ENCODE measurements around the gene ARPC2.
A peak's percentile ranks its signal among the peaks of the same experiment; 100 is the strongest.

The ARPC2 gene

GRCh38 chr2:218217360-218218267 is 625 bp downstream of the ARPC2 start:
- DNase-seq, result peak; percentile 64 to 68

- DNase-seq, result peak; percentile 26 to 67
Measured at GRCh38 chr2:218218268-218219185, 1.5 kb downstream of the ARPC2 start.

DNA sequence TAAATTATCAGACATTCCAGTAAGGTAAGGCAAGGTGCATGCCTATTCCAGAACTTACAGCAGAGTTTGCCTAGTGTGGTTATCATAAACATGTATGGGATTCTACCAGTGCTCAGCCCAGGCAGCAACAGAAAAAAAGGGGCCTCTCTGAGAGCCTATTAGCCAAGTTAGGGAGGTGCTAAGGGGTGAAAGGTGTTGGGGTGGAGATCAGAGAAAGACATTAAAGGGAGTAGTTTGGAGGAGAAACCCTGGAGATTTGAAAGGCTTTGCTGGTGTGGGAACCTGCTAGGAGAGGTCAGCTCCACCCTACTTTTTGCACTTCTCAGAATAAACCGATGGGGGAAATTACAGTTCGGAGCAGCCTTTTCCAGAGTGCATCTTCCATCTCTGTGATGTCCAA is 2.9 kb downstream of the ARPC2 start:
- DNase-seq, result peak in 1 of 2 donors; percentile 35

DNA sequence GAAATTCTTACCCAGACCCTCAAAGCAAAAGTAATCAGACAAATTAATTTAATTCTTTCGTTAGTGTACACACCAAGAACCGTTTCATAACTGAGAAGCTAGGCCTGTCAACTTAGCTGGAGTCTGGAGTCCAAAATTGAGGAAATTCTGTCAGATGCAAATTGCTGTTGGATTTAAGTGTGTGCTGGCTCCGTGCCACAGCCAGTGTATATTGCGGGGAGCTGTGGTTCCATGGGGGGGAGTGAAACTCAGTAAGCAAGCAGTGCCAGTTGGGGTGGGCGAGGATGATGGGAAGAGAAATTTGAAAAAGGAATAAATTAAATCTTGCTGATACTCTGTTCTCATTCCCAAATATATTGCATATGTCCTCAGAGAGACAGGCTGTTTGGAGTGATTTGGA is 4.0 kb downstream of the ARPC2 start:
- DNase-seq, result peak in 1 of 2 donors; percentile 27

GRCh38 chr2:218223046-218223445 is 6.1 kb downstream of the ARPC2 start:
- DNase-seq, result peak in 1 of 2 donors; percentile 35

- no peak for DNase-seq
Measured at GRCh38 chr2:218224186-218224585, 7.2 kb downstream of the ARPC2 start.

DNA sequence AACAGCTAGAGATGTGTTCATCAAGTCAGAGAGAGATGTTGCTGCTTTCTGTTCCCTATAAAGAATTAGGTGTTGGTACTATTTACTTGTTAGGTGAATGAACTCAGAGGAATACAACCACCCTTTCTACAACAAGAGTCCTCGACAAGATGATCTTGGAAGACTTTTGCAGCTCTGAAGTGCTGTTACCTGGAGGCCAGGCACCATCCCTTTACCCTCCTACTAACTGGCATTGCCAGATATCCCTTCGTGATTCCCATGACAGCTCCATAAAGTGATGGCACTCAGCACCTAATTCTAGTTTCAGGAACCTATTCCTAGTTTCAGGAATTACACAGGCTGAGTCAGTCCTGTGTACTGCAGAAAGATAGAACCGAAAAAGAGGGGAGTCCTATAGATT is 9.9 kb downstream of the ARPC2 start:
- no peak for DNase-seq

GRCh38 chr2:218228366-218229090 is 11.5 kb downstream of the ARPC2 start:
- no peak for DNase-seq

DNA sequence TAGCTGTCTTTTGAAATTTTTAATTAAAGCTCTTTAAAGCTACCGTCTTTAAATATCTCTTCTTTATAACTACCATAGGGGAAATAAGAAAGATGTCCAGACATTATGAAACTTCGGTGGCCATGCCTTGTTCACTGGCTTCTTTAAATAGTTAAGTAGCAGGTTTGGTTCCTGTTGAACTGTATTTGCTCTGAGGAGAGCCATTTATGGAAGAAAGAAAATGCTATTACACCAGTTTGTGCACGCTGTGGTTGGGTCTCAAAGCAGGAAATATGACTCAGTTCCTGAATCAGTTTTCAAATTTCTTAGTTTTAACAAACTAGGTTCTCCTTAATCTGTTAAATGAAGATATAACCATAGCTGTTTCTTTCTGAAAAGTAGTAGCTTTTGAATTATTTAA is 12.2 kb downstream of the ARPC2 start:
- DNase-seq, result peak; percentile 25 to 70

GRCh38 chr2:218229851-218230250 is 12.9 kb downstream of the ARPC2 start:
- no peak for DNase-seq

- DNase-seq, result peak; percentile 27 to 62
Measured at GRCh38 chr2:218230882-218231281, 13.9 kb downstream of the ARPC2 start.

GRCh38 chr2:218233543-218233942 is 16.6 kb downstream of the ARPC2 start:
- no peak for DNase-seq

DNA sequence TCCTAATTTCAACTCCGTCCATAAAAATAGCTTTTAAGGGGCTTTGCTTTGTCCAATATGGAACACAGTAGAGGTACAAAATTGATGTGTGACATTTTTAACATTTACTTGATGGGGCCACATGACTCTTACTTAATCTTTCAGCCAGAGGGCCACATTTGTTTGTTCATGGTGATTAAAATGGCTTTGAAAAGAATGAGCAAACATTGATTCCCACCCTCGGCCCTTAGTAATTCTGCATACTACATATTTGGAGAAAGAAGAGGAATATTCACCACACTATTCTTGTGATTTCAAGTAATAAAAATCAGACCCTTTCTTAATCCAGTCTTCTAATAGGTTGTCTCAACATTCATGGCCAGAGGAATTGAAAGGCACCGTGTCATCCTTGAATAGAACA is 17.5 kb downstream of the ARPC2 start:
- DNase-seq, result no peak

DNA sequence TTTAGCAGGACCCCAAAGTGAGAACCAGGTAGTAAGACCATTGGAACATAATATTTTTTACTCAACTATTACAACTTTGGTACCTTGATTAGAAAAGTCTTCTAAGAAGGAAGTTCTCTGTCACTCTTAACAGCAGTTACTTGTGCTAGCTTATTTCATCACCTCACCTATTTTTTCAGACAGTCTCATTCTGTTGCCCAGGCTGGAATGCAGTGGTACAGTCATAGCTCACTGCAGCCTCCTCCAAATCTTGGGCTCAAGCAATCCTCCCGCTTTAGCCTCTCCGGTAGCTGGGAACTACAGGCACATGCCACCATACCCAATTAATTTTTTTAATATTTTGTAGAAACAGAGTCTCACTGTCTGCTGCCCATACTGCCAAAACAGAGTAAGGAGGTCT is 18.0 kb downstream of the ARPC2 start:
- no peak for DNase-seq

GRCh38 chr2:218236829-218237228 is 19.8 kb downstream of the ARPC2 start:
- no peak for DNase-seq

DNA sequence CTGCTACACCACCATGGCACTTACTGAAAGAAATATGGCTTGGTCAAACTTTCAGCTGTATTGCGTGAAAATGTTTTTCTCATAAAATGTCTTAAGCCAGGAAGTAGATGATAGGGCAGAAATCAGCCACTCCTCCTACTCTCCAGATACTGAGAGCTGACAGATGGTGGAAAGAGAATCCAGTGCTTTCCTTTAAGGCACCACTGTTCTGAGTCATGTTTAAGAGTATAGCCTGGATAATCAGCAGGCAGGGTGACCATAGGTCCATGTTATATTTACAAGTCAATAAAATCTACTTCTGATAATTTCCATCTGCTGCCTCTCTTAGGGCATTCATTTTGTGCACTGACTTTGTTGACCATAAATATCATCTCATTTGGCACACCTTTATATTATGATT is 21.9 kb downstream of the ARPC2 start:
- DNase-seq, result no peak

GRCh38 chr2:218244204-218244603 is 27.2 kb downstream of the ARPC2 start:
- DNase-seq, result no peak

- no peak for DNase-seq
Measured at GRCh38 chr2:218244665-218245064, 27.7 kb downstream of the ARPC2 start.

DNA sequence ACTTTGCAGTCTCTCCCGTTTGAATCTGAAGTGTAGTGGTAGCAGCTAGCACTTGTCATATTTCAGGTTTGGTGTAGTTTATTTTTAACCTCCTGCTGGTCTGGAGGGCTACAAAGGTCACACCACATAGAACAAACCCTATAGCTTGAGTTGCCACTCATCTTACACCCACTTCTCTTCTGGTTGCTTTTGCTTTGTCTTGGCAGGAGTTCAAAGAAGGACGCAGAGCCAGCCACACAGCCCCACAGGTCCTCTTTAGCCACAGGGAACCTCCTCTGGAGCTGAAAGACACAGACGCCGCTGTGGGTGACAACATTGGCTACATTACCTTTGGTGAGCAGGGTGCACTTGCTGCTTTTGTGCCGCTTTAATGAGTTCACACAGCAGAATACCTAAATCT is 28.2 kb downstream of the ARPC2 start:
- DNase-seq, result no peak

DNA sequence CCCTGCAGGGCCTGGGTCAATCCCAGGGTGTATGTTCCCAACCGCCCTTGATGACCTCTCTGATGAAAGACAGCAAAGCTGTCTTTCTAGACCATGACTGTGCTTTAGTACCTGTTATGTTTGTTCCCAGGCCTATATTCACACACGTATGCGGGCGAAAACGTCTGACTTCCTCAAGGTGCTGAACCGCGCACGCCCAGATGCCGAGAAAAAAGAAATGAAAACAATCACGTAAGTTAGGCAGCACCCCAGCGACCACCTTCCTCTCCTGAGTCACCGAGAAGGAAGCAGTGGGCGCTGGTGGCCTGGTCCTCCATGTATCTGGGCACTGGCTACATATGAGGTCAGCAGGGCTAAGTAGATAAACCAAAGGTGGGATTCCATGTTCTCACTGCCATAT is 32.7 kb downstream of the ARPC2 start:
- DNase-seq, result no peak

DNA sequence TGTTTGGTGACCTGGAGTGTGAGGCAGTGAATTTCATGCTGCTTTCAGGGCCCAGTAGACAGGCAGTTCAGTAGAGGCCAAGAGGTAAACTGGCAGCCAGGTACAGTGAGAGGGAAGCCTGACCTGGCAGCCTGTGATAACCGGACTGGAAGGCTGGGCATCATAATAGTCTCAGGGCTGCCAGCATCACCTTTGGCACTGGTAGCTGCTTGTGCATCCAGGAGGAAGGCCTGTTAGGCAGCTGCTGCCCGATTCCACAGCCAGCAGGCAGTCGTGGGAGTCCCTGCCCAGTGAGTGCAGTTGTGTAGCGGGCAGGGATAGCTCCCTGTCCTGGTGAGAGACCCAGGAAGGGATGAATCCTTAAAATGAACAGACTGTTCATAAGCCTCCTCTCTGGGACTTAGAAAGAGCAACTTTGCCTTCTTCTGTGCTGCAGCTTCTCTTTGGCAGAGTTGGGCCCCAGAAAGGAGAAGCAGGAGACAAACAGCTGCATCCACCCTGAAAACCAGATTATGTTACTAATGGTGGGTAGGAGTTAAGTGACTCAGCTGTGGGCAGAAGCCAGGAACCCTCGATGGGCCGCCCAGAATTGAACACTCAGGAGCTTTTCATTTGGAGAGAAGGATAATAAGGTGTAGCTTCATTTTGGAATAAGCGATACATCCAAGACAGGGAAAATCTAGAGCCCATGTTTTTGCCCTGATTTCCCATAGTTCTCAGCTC is 35.7 kb downstream of the ARPC2 start:
- DNase-seq, result no peak

GRCh38 chr2:218253232-218253625 is 36.2 kb downstream of the ARPC2 start:
- no peak for DNase-seq
